ENCODE measurements around the gene AGXT.

Gene AGXT

GRCh38 chr2:240869956-240870875 is 1.6 kb downstream of the AGXT start:
- DNase-seq (ENCODE audit: low read depth): no peak

- DNase-seq (ENCODE audit: low read depth): no peak
Measured at GRCh38 chr2:240871071-240871958, 2.7 kb downstream of the AGXT start.

- DNase-seq (ENCODE audit: low read depth): no peak
Measured at GRCh38 chr2:240872317-240873097, 3.9 kb downstream of the AGXT start.

- no peak for DNase-seq (ENCODE audit: low read depth)
Measured at GRCh38 chr2:240873098-240873788, 4.6 kb downstream of the AGXT start.

GRCh38 chr2:240873805-240874714 is 5.4 kb downstream of the AGXT start:
- DNase-seq (ENCODE audit: low read depth): no peak

GRCh38 chr2:240874715-240875227 is 6.1 kb downstream of the AGXT start:
- DNase-seq (ENCODE audit: low read depth): no peak

GRCh38 chr2:240875228-240876034 is 6.8 kb downstream of the AGXT start:
- DNase-seq (ENCODE audit: low read depth): no peak

- DNase-seq (ENCODE audit: low read depth): no peak
Measured at GRCh38 chr2:240876035-240876474, 7.4 kb downstream of the AGXT start.

GRCh38 chr2:240876475-240877251 is 8.0 kb downstream of the AGXT start:
- no peak for DNase-seq (ENCODE audit: low read depth)

- DNase-seq (ENCODE audit: low read depth): no peak
Measured at GRCh38 chr2:240877460-240878340, 9.1 kb downstream of the AGXT start.

GRCh38 chr2:240878341-240878936 is 9.8 kb downstream of the AGXT start:
- no peak for DNase-seq (ENCODE audit: low read depth)

GRCh38 chr2:240879105-240879504 is 10.5 kb downstream of the AGXT start:
- DNase-seq (ENCODE audit: low read depth): no peak

GRCh38 chr2:240881913-240882312 is 13.3 kb downstream of the AGXT start:
- no peak for DNase-seq (ENCODE audit: low read depth)

GRCh38 chr2:240884221-240884620 is 15.6 kb downstream of the AGXT start:
- no peak for DNase-seq (ENCODE audit: low read depth)

- no peak for DNase-seq (ENCODE audit: low read depth)
Measured at GRCh38 chr2:240884745-240885144, 16.1 kb downstream of the AGXT start.

GRCh38 chr2:240885566-240885965 is 16.9 kb downstream of the AGXT start:
- no peak for DNase-seq (ENCODE audit: low read depth)

GRCh38 chr2:240886023-240886565 is 17.5 kb downstream of the AGXT start:
- DNase-seq (ENCODE audit: low read depth): no peak
